Mesenteric fat pad (tissue), 1 donor: Measurements from ENCODE around the gene RNFT2. TPM values are rescaled to one million over a fixed set of nuclear protein-coding genes. Genes with fewer than 3 reads are reported as not detected.

Source experiments
- DNase-seq: peaks from one replicate; pipeline ENCODE4 v3.0.0-alpha.2; 2020; ENCODE audit warnings: low spot score
- total RNA-seq: library from RNA; stranded (reverse); fragmentation: NEBNext Ultra II Directional; extraction: Animal tissue kit (Norgen Biotek cat#: 25700); gene quantifications from one replicate; pipeline ENCODE4 v1.2.1, GENCODE V29; 2021
- donor health status: DM: yes; HTN: yes; CAD: no.

RNFT2 gene
- total RNA-seq, 1 donor from 2014 or later: 2.1 TPM

DNA sequence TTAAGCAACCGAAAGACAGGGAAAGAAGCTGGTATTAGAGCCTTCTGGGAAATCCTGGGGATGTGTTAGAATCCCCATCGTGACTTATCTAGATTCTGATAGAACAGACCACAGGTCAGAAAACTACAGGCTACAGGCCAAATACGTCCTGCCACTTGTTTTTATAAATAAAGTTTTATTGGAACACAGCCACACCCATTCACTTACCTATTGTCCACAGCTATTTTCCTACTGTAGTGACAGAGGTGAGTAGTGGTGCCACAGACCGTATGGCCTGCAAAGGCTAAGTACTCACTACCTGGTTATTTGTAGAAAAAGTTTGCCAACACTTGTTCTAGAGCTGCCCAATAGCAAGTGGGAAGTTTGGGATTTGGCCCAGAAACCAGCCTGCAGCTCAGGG is 89.3 kb downstream of the RNFT2 start:
- no peak for DNase-seq

DNA sequence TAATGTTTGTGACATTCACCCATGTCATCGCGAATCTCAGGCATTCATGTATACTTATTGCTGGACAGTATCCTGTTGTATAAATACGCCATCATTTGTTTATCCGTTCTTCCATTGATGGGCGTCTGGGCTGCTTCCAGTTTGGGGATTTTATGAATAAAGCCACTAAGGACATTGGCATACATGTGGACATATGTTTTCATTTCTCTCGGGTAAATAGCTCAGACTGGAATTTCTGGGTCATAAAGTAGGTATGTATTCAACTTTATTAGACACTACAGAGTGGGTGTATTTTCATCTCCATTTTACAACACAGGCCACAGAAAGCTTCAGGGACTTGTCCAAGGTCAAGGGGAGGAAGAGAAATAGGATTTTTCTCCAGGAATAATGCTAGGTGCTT is 94.2 kb downstream of the RNFT2 start:
- no peak for DNase-seq

DNA sequence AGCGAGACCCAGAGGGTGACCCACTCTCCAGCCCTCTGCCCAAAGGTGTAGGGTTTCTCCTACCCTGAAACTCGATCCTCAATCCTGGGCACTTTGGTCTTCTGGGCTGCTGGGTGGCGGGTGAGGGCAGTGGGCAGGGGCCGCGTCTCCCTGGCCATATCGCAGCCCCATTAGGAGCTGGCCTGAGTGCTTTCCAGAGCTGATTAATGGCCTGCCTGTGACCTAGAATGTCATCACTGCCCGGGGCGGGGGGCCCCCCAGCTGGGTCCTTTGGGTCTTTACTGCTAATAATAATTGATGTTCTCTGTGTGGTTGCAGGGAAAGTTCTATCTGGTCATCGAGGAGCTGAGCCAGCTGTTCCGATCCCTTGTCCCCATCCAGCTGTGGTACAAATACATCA is 95.4 kb downstream of the RNFT2 start:
- DNase-seq: no peak

DNA sequence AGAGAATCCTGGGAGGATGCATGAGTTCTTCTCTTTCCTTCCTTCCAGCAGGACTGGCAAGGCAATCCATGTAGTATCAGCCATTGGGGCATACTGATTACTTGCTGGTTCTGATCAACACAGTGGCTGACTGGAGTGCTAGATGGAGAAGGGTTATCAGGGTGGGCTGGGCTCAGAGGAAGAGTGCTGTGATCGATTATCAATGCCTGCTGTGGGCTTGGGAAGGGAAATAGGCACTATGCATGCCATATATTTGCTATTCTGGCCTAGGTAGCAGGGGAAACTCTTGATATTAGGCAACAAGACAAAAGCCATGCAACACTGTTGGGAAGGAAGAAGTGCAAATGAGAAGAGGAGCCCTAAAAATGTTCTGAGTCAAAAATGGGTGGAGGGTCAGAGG is 97.4 kb downstream of the RNFT2 start:
- DNase-seq: no peak

DNA sequence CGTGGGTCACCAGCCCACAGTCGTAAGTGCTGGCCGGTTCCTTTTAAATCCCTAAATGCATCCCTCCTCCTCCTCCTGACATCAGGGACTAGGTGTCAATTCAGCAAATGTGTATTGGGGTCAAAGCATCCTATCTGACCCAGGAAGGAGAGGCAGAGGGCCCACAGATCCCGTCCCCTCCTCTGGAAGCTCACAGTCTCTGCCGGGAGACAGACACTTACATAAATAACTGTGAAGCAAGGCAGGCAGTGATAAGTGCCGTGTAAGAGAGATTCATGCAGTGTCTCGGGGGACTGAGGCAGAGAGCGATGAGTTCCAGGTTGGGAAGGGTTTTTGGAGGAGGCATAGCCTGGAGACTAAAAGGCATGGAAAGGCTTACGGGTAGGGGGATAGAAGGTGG is 99.0 kb downstream of the RNFT2 start:
- no peak for DNase-seq

DNA sequence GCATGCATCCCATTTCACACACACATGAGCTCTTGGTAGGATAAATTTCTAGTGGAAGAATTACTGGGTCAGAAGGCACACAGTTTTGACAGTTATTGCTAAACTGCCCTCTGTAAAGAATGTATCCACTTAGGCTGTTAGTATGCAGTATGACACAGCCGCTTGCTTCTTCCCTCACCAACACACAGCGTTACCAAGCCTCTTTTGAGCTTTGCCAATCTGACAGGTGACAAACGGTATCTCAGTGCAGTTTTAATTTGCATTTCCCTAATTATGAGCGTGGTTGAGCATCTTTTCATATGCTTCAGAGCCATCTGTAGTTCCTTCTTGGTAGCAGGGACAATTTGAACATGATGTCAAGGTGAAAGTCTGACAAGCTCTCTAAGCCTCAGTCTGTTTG is 100.2 kb downstream of the RNFT2 start:
- DNase-seq: no peak

DNA sequence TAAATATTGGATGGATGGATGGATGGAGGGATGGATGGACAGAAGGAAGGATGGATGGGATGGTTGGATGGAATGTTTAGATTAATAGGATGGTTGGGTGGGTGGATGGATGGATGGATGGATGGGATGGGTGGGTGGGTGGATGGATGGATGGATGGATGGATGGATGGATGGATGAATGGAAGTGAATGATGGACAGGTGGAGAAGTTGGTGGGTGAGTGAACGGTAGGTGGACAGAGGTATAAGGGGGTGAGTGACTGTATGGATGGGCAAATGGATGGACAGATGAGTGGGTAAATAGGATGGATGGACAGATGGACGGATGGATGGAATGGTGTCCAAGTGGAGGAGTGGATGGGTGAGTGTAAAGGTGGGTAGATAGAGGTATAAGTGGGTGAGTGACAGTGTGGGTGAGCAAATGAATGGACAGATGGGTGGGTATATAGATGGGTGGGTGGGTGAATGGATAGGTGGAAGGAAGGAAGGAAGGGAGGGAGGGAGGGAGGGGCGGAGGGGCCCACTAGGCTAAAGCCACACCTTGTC is 101.2 kb downstream of the RNFT2 start:
- DNase-seq: no peak

DNA sequence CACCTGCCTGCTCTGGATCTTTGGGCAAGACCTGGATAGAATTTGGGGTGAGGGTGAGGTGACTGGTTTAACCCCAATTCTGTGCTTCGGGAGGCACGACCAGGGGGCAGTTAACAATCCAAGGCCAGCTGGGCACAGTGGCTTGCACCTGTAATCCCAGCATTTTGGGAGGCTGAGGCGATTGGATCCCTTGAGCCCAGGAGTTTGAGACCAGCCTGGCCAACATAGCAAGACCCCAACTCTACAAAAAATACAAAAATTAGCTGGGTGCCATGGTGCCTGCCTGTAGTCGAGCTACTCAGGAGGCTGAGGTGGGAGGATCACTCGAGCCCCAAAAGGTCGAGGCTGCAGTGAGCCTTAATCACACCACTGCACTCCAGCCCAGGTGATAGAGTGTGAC is 105.0 kb downstream of the RNFT2 start:
- DNase-seq: no peak

DNA sequence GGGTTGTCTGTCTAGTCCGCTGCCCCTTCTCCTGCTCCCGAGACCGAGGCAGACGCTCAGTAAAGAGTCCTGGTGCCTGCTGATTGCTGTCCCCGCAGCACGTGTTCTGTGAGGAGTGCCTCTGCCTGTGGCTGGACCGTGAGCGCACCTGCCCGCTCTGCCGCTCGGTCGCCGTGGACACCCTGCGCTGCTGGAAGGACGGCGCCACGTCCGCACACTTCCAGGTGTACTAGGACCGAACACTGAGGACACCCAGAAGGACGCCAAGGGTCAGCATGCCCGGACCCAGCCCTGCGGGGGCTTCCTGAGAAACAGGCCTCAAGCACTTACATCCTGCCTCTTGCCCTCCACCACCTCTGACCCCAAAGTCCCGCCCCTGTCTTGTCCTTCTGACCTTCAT is 111.1 kb downstream of the RNFT2 start:
- DNase-seq: no peak

DNA sequence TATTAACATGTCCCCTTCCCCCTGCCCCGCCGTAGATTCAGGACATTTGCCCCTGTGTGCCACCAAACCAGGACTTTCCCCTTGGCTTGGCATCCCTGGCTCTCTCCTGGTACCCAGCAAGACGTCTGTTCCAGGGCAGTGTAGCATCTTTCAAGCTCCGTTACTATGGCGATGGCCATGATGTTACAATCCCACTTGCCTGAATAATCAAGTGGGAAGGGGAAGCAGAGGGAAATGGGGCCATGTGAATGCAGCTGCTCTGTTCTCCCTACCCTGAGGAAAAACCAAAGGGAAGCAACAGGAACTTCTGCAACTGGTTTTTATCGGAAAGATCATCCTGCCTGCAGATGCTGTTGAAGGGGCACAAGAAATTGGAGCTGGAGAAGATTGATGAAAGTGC is 114.2 kb downstream of the RNFT2 start:
- DNase-seq: no peak

DNA sequence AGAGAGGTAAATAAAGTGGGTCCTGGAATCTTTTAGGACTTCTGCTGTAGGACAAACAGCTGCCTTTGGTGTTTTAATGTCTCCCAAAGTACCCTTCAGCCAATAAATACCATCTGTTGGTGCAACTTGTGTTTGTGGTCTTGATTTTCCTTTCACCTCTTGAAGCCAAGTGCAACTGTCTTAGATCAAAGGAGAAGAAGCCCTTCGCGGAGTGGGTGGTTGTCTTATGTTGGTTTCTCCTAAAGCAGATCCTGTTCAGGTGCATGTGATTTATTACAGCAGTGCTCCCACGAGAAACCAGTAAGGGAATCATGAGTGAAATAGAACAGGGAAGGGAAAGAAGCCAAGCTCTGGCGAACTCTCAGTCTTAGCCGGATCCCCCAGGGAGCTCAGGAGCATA is 115.4 kb downstream of the RNFT2 start:
- no peak for DNase-seq

DNA sequence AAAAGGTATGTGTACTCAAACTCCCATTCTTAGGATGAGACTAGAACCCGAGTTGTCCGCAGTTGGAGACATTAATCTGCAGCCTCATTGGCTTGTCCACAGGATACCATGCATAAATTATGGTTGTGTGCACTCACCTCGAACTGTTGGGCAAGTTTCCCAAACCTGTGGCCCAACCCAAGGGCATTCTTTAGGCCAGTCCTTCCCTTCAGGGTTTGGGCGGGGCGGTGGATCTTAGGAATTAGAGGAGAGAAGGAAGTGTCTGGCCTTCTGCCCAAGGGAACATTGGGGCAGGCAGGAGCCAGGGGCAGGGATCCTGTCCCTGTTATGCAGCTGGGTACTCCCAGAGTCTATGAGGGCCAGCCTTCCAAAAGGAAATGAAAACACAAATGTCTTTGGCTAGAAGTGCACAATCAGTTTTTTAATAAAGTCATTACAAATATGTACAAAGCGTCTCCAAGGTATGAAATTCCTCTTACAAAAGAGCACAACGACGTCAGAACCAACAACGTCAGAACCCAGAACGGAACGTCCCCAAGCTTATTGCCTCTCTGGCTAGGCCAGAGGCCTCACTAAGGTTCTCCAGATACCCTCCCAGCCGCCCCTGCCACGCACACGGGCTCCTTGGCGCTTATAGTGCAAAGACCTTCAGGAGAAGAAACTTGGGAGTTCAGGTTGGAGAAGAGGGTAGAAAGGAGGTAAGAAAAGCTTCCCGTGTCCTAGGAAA is 117.8 kb downstream of the RNFT2 start:
- DNase-seq: no peak

DNA sequence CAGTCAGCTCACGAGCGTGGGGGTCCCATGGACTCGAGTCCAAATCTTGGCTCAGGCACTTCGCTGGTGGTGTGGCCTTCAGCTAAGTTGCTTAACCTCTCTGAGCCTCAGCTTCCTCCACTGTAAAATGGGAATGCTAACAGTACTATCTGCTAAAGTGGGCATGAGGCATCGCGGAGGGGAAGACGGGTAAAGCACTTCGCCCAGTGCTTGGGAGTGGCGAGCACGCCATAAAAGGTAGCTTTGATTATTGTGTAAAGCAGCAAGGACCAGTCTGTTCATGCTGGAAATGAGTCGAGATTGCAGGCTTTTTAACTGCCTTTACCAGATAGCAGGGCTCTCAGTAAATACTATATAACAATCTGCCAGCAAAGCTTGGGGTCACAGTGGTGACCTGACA is 118.6 kb downstream of the RNFT2 start:
- DNase-seq: no peak

DNA sequence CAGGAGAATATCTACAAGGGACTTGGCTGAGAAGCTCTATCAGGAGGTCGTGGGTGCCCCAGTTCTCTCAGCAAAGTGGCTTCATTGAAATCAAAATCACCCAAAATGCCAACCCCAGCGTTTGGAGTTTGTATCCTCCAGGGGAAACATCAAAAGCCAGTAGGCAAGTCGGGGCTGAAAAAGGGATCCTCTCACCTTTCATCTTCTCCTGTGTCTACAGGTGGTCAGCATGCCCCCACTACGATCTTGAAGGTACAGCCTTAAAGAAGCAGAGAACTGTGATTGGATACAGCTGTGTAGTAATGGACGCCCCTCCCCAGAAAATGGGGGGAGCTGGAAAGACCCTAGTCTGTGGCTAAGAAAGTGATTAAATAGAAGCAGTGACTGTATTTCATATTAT is 121.0 kb downstream of the RNFT2 start:
- no peak for DNase-seq

DNA sequence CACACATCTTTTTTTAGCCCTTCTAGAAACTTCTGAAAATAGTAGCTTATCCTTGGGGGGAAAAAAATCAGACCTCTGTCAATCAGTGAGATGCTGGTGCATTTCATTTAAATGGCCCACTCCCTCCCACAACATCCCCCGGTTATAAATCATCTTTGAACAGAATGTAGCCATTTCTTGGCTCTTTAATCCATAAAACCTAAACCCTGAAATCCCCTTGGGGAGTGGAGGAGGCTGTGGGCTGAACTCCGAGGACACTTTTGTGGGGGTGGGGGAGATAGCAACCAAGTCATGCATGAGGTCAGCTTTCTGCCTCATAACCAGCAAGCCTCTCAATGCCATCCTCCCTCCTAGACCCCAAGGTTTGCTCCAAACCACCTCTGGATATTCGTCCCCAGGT is 122.1 kb downstream of the RNFT2 start:
- no peak for DNase-seq

DNA sequence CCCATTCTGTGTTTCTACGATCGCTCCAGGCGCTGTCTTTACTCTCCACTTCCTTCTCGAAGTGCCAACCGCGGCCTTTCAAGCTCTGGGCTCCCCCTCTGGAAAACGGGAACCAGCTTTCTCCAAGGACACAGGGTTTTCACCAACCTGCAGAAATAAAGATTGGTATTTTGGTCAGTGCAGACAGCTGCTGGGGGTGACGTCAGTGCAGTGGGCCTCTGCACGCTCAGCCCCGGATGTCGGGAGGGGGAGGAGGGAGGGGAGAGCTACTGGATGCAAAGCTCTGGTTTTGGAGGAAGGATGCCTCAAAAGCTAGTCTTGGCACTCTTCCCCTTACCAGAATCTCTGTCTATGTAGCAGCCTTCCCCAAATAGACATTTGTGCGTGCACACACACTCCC is 123.2 kb downstream of the RNFT2 start:
- no peak for DNase-seq

DNA sequence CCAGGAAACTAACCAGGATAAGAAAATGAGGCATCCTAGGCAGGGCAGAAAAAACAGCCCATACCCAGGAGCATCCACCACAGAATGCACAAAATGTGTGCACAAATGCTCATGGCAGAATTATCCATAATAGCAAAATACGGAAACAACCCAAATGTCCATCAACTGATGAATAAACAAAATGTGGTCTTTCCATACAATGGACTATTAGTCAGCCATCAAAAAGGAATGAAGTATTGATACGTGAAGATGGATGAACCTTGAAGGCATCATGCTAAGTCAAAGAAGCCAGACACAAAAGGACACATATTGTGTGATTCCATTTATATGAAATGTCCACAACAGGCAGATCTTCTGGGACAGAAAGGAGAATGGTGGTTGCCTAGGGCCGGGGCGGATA is 124.1 kb downstream of the RNFT2 start:
- DNase-seq: no peak

DNA sequence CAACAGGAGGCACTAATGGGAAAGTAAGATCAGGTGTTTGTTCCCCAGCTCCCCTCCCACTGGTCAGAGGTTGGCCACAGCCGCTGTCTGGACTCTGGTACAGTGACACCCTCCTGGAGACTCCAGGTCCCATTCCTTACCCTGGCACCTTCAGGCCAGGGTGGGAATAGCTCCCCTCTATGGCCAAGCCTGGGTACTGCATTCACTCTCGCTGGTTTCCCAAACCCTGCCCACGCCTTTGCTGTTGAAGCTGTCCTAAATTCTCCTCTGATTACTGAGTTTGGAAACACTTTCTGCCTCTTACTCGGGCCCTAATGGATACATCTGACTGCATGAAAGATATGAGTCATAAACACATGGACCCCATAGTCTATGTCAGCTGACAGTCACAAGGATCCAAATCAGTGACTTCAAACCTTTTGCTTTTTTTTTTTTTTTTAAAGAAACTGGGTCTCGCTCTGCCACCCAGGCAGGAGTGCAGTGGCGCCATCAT is 125.2 kb downstream of the RNFT2 start:
- DNase-seq: no peak

DNA sequence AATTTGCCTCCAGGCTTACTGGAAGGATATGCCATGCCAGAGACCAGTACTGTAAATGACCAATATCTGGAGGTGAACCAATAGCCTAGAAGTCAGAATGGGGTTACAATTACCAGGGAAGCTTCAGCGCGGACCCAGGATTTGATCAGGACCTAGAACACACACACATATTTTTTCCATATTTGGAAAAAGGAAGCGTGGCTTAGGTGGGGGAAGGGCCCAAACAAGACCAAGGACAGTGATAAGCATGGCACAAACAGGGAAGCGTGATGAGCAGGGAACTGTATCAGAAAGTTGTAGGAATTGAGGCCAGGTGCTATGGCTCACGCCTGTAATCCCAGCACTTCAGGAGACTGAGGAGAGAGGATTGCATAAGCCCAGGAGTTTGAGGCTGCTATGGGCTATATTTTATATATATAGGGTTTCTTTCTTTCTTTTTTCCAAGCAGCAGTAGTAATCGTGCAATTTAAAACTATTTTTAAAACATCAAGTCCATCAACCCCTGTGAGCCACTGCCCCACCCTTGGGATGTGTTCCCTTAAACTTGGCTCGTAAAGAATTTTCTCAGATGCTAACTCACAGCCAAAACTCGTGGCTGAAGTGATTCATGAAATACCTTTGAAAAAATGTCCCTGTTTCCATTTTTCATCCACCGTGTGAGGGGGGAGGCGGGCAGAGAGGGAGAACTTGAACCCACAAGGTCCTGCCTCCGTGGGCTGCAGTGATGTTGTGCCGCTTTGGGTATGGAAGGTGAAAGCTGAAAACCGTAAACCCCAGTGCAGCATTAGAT is 126.5 kb downstream of the RNFT2 start:
- no peak for DNase-seq

DNA sequence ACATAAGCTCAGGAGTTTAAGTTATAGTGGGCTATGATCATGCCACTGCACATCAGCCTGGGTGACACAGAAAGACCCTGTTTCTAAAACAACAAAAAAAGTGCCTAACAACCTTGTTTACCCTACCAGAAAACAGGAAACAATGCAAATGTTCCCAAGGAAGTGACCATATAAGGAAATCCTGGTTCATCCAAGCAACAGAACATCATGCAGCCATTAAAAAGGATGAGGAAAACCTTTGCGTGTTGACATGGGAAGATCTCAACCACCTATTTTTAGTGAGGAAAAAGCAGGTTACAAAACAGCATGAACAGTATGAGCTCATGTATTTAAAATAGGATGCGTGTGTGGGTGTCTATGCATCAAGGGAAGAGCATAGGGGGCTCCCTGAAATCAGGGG is 129.4 kb downstream of the RNFT2 start:
- no peak for DNase-seq

DNA sequence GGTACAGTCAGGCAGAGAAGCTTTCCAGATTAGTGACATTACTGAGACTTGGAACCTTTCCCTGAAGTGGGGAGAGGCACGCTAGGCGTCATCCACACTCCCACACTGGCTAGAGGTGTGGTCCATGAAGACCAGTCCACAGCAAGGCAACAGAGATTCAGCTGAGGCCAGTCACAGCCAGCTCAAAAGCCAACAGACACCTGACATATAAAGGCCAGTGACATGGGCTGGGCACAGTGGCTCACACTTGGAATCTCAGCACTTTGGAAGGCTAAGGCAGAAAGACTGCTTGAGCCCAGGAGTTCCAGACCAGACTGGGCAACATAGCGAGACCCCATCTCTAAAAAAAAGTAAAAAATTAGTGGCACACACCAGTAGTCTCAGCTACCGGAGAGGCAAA is 132.2 kb downstream of the RNFT2 start:
- DNase-seq: no peak

DNA sequence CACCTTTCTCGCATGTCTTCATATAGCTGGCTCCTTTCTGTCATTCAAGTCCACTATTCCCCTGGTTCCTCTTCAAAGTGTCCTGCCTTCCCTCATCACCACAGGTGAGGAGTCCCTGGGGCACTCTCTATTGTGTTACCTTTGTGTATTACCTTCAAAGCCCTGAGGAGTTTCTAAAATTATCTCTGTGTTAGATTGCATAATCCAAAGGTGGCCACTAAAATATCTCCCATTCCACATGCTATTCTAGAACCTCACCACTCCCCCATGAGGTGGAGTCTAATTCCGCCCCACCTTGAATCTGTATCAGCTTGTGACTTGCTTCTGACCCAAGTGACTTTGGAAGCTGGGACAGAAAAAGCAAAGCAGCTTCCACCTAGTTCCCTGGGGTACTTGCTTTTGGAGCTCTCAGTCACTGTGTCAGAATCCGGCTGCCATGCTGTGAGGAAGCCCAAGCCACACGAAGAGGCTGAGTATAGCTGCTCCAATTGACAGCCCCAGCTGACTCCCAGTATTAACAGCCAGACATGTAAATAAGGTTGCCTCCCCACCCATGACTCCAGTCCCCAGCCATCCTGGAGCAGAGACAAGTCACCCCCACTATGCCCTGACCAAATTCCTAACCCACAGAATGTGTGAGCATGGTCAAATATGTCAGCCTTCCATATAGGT is 136.3 kb downstream of the RNFT2 start:
- no peak for DNase-seq
